ENCODE measurements around the gene BNC2.
A peak's percentile ranks its signal among the peaks of the same experiment; 100 is the strongest.

Gene BNC2

GRCh38 chr9:16664211-16664610 is 206.3 kb downstream of the BNC2 start:
- DNase-seq = peak; percentile 32

- no peak for DNase-seq
These were observed 208.7 kb downstream of the BNC2 start for GRCh38 chr9:16661816-16662215.

GRCh38 chr9:16659096-16659495 is 211.4 kb downstream of the BNC2 start:
- DNase-seq = no peak

GRCh38 chr9:16656432-16657169 is 213.9 kb downstream of the BNC2 start:
- DNase-seq = no peak

- DNase-seq = no peak
These were observed 215.8 kb downstream of the BNC2 start for GRCh38 chr9:16654596-16655126.

GRCh38 chr9:16653491-16654399 is 216.7 kb downstream of the BNC2 start:
- no peak for DNase-seq

GRCh38 chr9:16652582-16652981 is 217.9 kb downstream of the BNC2 start:
- DNase-seq = no peak

- no peak for DNase-seq
These were observed 219.0 kb downstream of the BNC2 start for GRCh38 chr9:16651446-16651964.

GRCh38 chr9:16645970-16646369 is 224.5 kb downstream of the BNC2 start:
- DNase-seq = no peak

- DNase-seq = peak; percentile 40
These were observed 227.9 kb downstream of the BNC2 start for GRCh38 chr9:16642421-16643109.

- no peak for DNase-seq
These were observed 229.8 kb downstream of the BNC2 start for GRCh38 chr9:16640649-16641048.

GRCh38 chr9:16639644-16640043 is 230.8 kb downstream of the BNC2 start:
- DNase-seq = no peak

GRCh38 chr9:16637911-16638310 is 232.6 kb downstream of the BNC2 start:
- DNase-seq = no peak

- no peak for DNase-seq
These were observed 233.3 kb downstream of the BNC2 start for GRCh38 chr9:16637218-16637617.

- no peak for DNase-seq
These were observed 236.7 kb downstream of the BNC2 start for GRCh38 chr9:16633794-16634193.

- DNase-seq = peak; percentile 52
These were observed 242.1 kb downstream of the BNC2 start for GRCh38 chr9:16628413-16628812.

- peak; percentile 97 for DNase-seq
These were observed 242.5 kb downstream of the BNC2 start for GRCh38 chr9:16627967-16628366.

- no peak for DNase-seq
These were observed 242.9 kb downstream of the BNC2 start for GRCh38 chr9:16627521-16627920.

- DNase-seq = peak; percentile 90
These were observed 243.8 kb downstream of the BNC2 start for GRCh38 chr9:16626577-16627130.

- peak; percentile 68 for DNase-seq
These were observed 244.7 kb downstream of the BNC2 start for GRCh38 chr9:16625811-16626210.

- no peak for DNase-seq
These were observed 245.3 kb downstream of the BNC2 start for GRCh38 chr9:16625161-16625631.

GRCh38 chr9:16624744-16625117 is 245.7 kb downstream of the BNC2 start:
- no peak for DNase-seq

Data from fibroblast of skin of right biceps (primary cell).